A172 (cell line): ENCODE results near the gene ACBD3. TPM values are rescaled to one million over a fixed set of nuclear protein-coding genes. Genes with fewer than 3 reads are reported as not detected.

Experiments used
- DNase-seq: peaks from one replicate; pipeline ENCODE4 v3.0.0-alpha.2; 2015; ENCODE audit warnings: low spot score
- total RNA-seq: library from RNA; depleted of rRNA; stranded (reverse); fragments of >200 nt; shearing (Covaris generic); gene quantifications from 2 replicates; pipeline ENCODE4 v1.2.3, GENCODE V29; 2014

ACBD3 gene
- total RNA-seq, 1 experiment from 2014 or later = 71.0 TPM

DNA sequence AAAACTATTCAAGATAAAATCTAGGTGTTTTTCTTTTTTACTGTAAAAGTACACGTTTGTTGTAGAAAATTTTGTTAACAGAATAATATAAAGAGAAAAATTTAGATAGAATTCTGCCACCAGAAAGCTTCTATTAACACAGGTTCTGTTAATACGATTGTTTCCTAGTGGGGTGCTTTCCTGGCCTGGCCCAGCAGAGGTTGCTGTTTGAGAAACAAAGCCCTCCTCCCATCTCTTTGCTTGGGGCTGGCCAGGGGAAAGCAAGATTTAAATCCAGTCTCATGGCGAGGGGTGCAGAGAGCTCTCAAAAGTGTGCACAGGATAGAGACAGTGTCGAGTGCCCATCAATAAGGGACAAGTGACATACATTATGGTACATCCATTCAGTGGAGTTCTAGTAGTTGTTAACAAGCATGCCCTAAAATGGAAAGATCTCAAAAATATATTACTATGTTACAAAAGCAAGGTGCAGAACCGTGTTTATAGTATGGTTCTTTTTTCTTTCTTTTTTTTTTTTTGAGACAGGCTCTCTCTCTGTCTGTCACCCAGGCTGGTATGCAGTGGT, 14.6 kb upstream of the ACBD3 start:
- no peak for DNase-seq

DNA sequence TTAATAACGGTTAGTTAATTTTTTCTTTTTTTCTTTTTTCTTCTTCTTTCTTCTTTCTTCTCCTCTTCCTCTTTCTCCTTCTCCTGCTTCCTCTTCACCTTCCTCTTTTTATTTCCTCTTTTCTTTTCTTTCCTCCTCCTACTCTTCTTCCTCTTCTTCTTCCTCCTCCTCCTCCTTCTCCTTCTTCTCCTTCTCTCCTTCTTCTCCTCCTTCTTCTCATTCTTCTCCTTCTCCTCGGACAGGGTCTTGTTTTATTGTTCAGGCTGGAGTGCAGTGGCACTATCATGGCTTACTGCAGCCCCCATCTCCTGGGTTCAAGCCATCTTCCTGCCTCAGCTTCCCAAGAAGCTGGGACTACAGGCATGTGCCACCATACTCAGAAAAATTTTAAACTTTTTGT, 13.4 kb upstream of the ACBD3 start:
- DNase-seq = no peak

DNA sequence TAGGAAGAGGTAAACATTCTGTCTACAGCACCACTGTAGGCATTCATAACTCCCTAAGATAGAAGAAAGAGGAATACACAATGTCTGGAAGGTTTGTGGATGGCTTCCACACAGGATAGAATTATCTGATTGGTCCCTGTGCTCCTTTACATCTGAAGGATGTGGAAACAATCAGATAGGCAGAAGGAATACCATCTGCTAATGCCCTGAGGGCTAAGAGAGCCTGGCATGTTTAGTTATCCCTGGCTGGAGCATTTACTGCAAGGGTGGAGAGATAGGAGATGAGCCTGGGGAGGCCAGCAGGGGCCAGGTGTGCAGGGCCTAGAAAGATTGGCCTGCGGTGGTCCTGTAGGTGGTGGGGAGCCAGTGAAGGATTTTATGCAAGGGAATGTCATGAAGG, 8.6 kb upstream of the ACBD3 start:
- no peak for DNase-seq

DNA sequence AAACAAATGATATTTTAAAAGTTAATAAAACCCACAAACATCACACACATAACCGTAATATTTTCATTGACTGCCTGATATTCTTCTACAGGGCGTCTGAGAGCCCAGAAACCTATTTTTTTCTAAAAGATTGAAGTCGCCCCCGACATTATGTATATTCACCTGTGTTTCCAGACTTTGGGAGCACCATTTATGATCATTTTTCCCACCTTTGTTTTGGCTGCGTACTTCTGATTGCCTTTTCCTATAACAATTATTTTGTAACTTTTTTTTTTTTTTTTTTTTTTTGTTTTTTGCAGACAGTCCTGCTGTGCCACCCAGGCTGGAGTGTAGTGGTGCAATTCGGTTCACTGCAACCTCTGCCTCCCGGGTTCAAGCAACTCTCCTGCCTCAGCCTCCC, 839 bp upstream of the ACBD3 start:
- no peak for DNase-seq

DNA sequence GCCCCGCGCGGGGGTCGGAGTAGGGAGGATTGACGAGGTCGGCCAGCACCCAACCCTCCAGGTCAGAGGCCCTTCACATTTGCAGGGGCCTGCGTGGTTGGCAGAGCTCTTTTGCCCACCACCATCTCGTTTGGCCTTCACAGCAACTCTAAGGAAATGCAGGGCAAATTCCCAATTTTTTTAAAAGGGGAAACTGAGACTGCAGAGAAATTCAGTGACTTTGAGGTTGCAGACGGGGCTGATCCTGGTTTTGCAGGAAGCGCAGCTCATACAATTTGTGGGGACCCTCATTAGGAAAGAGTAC, 430 bp upstream of the ACBD3 start:
- no peak for DNase-seq

DNA sequence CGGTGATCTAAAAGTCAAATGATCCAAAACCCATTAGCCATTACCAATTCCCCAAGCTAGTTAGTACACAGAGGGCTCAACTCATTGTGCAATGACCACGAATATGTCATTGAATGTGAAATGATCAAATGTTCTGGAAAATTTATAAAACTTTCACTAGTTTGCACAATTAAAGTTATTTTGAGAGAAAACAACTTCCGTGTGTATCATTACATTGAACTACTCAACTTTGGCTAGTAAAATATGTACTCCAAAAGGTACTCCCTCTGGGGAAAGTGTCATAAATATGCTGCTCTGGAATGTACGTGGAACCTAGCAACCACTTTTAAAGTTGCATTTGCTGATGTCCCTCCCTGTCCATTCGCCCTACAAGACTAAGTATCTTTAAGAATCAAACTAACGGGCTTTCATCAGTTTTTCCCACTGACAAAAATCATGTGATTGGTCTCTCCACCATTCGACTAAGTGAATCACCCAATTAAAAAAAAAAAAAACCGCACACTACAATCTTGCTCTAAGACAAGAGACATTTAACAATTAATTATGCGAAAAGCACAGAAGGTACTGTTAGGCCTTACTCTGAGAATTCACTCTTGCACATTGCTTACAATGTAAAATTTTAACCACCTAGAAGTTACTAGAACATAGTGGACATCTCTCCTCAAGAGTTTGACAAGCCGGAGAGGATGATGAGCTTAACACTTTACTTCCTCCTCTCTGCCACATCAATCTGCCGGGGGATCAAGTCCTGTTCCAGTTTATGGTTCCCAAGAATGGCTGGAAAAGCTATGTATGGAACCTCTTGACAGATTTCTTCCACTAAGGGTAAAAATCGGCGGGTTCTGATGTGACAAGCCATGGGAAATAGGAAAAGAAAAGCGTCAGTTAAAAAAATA, 1.2 kb downstream of the ACBD3 start:
- DNase-seq = peak; percentile 51

DNA sequence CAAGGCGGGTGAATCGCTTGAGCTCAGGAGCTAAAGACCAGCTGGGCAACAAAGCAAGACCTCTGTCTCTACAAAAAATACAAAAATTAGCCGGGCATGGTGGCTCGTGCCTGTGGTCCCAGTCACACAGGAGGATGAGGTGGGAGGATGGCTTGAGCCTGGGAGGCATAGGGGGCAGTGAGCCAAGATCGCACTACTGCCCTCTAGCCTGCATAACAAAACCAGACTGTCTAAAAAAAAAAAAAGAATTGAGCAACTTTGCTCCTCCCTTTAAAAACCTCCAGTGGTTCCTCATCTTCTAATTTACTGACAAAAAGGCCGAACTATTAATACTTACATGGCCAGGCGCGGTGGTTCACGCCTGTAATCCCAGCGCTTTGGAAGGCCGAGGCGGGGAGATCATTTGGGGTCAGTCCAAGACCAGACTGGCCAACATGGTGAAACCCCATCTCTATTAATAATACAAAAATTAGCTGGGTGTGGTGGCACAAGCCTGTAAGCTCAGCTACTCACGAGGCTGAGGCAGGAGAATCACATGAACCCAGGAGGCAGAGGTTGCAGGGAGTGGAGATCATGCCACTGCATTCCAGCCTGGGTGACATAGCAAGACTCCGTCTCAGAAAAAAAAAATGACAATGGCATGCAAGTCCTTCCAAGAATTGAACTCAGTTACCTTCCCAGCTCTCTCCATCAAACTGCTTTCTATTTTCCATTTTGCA, 4.4 kb downstream of the ACBD3 start:
- DNase-seq = peak; percentile 75

DNA sequence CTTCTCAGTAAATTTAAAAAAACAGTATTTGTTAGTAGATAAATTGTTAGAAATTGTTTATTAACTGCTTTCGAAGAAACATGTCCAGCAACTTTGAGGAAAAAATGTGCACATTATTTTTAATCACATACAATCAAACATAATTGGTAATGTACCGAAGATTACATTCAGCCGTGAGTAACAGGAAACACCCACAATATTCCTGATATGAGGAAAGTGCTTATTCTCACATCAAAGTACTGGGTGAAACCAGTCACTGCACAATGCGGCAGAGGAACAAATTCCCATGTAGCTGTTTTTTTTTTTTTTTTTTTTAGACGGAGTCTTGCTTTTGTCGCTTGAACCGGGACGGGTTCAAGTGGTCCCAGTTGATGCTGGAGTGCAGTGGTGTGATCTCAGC, 9.7 kb downstream of the ACBD3 start:
- DNase-seq = no peak

DNA sequence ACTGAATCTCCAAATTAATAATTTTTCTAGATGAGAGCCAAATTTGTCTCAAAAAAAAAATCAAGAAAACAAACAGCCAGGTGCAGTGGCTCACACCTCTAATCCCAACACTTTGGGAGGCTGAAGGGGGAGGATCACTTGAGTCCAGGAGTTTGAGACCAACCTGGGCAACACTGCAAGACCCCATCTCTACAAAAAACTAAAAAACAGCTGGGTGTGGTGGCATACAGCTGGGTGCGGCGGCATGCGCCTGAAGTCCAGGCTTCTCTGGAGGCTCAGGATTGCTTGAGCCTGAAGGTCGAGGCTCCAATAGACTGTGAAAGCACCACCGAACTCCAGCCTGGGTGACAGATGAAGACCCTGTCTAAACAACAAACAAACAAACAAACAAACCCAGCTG, 14.0 kb downstream of the ACBD3 start:
- DNase-seq = no peak

DNA sequence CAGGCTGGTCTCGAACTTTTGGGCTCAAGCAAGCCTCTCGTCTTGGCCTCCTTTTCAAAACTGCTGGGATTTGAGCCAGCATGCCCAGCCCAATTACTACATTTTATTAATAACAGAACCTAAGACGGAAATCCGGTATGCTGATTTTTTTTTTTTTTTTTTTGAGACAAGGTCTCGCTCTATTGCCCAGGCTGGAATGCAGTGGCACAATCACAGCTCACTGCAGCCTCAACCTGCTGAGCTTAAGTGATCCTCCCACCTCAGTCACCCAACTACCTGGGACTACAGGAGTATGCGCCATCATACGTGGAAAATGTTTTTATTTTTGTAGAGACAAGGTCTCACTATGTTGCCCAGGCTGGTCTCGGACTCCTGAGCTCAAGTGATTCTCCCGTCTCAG, 20.2 kb downstream of the ACBD3 start:
- DNase-seq = no peak

DNA sequence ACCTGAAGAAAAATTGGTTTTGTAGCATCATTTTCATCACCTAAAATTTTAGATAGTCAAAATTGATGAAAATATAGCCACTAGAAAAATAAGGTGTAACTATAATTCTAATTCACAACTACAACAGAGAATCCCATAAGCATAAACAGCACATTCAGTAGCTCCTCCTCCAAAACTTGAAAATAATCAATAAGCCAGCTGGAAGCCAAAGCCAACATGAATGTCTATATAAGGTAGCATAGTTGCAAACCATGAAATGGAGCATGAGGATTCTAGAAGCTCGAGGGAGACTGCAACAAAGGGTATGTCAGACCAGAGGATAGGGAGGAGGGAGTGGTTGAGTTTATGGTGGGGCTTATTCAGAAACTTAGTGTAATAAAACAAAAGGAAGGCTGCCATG, 22.4 kb downstream of the ACBD3 start:
- no peak for DNase-seq

DNA sequence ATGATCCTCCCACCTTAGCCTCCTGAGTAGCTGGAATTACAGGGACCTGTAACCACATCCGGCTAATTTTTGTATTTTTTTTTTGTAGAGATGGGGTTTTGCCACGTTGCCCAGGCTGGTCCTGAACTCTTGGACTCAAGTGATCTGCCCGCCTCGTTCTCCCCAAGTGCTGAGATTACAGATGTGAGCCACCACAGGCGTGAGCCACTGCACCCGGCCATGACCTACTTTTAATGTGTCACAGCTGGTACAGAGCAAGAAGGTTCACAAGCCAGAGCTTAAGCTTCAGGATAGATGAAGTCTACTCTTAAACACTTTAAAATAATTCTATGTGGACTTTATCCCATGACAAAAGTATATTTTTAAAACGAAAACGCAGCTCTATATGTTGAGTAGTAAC, 23.6 kb downstream of the ACBD3 start:
- no peak for DNase-seq

DNA sequence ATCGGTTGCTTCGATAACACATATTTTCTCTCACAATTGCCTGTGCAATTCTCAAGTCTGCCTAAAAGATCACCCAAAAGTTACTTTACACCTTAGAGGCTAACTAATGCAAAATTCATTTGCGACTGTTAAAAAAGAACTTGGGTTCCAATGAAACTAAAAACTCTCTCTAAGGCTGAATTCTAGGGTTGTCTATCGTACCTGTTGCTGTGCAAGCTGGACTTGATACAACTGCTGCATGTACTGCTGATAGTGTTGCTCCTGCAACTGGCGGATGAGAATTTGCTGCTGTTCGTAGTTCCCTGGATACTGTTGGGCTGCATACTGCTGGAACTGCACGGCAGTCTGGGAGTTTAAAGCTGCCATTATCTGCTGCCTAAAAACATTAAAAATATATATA, 27.6 kb downstream of the ACBD3 start:
- DNase-seq = no peak

DNA sequence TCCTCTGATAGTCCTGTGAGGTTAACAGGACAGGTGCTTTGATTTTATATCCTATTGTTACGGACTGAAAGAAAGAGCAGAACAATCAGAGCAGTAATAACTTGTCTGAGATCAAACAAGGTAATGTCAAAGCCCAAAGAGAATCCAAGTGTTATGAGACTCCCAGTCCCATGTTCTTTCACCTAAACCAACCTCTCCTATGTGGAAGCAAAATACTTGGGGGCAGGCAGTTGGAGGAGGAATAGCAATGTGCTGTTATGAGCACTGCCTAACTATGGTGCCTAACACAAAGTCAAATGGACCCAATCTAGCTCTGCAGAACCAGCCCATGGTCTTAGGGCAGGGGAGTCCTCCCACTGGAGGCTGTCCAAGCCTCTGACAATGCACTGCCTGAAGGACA, 28.1 kb downstream of the ACBD3 start:
- no peak for DNase-seq

DNA sequence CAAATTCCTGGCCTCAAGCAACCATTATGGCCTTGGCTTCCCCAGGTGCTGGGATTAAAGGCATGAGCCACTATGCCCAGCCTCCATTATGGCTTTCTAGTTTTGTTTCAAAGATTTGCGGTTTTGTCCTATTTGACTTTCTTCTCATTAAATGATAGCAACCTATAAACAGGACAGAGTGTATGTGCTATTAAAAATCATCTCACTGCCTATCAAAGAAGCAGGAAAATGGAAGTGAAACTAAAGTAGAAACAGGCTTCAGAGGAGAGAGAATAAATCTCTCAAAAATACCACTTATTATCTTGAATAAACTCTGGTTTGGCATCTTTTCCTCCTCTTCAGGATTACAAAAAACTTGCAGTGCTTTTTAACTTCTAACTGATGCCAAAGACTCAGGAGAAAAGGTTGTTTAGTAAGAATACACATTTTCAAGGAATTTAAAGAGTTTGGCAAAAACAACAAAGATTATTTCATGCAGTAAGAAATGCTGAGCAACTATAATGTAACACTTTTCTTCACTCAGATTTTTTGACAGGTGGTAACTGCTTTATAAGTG, 28.7 kb downstream of the ACBD3 start:
- DNase-seq = no peak

DNA sequence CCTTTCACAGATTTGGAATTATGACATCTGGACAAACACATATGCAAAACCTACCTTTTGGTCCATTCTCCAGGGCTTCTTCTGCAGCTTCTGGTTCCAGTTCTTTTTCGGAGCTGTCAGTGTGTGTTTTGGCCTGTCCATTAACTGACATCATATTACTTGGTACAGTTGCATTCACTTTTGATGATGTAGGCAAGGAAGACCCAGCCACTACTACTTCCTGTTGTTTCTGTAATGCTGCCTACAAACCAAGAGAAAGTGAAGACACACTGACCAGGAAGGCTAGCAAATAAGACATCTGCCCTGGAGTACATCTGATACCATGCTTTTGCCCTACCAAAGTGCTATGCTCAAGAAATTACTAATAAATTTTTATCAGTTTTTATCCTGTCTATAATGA, 31.9 kb downstream of the ACBD3 start:
- no peak for DNase-seq

DNA sequence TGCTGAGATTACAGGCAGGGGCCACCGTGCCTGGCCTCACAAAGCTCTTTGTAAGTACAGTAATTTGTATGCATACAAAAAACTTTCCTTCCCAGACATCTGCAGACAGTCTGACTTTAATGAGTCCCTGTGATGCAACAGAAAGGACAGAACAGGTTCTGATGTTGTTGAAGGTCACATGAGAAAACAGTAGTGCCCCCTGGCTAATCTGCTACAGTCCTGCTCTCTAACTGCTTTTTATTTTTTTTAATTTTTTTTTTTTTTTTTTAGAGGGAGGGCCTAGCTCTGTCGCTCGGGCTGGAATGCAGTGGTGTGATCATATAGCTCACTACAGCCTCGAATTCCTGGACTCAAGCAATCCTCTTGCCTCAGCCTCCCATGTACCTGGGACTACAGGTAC, 36.7 kb downstream of the ACBD3 start:
- DNase-seq = peak; percentile 13

DNA sequence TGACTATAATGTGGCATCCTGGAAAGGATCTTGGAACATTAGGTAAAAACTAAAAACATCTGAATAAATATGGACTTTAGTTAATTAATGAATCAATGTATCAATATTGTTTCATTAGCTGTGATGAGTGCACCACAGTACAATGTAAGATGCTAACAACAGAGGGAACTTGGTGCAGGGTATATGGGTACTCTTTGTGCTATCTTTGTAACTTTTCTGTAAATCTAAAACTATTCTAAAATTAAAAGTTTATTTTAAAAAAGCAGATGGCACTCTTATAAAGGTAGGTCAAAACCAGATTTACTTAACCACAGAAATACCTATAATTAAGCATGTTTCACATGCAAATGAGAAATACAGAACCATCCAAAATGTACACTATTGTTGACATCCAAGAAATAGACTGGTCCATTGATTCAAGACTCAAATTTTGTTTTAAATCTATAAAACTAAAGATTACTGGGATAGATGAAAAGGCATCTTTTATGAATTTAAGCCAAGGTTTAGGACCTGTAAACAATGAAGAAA, 38.4 kb downstream of the ACBD3 start:
- no peak for DNase-seq

DNA sequence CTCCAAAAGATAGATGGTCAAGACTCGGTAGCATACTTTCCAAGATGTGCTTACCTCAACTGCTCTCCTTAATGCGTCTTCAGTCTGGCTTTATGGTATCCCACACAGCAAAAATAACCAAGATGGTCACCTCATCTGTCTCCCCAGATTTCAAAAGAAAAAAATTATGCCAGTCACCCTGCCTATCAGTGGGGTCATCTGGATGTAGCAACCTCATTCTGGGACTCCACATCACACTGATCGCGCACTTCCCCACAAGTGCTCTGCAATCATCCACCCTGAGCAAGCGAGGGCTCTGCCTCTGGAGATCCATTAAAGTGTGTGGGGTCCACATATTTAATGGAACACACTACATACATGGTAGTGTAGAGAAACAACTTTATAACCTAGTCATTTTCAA, 42.5 kb downstream of the ACBD3 start:
- DNase-seq = no peak

DNA sequence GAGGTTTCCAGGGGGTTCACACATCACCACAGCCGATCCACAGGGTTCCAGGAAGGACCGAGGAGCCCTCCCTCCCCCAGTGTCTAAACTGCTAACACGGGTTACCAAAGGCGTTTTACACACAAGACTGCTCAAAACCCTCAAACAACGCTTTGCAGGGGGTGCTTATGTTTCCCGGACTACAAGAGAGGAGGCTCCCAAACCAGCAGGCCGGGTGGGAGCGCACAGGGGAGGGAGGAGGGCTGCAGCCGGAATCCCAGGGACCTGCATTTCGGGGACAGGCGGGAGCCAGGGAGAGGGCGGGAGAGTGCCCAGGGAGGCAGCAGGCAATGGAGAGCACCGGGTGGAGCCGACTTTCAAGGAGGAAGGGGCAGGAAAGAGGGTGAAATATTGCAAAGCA, 50.8 kb downstream of the ACBD3 start:
- DNase-seq = no peak

DNA sequence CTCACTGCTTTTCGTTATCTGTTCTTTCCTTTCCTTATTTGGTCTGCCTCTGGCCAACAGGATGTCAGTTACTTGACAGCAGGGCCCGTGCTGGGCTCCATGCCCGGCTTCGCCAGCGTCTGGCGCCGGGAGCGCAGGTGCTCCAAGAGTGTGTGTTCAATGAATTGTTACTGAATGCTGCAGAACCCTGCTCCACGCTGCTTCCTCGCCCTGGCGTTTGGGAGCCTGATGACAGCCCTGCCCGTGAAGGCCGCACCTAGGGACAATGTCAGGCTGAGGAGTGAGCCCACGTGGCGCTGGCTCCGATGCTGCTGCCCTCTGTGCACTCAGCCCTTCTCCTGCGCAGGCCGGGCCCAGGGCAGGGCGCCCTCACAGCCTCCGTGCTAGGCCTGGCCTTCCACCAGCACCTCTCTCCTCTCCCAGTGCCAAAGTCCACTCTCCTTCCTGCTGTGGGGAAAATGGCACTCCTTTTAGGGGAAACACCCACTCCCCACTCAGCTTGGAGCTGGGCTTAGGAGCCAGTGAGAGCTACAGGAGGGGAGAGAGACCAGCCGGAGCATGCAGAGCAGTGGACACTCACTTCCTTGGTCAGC, 51.4 kb downstream of the ACBD3 start:
- no peak for DNase-seq
